H54 (cell line): ENCODE results near the gene TMEM220.

Source experiments
- DNase-seq: peaks from one replicate; pipeline ENCODE4 v3.0.0; 2011; ENCODE audit warnings: low spot score, mixed read lengths; ENCODE audit not compliant: insufficient read length
- FAIRE-seq: peaks from 3 replicates; lab custom pipeline; 2011; peaks lifted over from hg19 to GRCh38; lab: Jason Lieb, UNC
- POLR2A ChIP-seq: IDR thresholded peaks from 2 replicates; pipeline ENCODE4 v1.6.1; 2011; ENCODE audit warnings: low read depth, mild to moderate bottlenecking, low read length

The TMEM220 gene

GRCh38 chr17:10729334-10730193, at the start of gene TMEM220:
TSS of gene TMEM220 (minus strand) at chr17:10730023. CDS start at chr17:10729851, 172 bp downstream.
- FAIRE-seq (no peak), DNase-seq (no peak)
- no peak for TF ChIP-seq POLR2A

DNA sequence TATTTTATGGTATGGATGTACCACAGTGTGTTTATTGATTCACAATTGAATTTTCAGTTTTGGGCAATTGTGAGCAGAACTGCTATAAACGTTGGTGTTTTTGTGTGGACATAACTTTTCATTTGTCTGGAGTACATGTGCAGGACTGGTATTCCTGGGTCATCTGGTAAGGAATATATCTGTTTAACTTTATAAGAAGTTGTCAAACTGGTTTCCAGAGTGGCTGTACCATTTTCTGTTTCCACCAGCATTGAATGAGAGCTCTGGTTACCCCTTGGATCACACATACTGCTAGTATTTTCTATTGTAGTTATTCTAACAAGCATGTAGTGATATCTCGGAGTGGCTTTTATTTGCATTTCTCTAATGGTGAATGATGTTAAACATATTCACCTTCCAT, 49.8 kb upstream of the TMEM220 start:
- FAIRE-seq, result no peak
- no peak for TF ChIP-seq POLR2A
- DNase-seq, result no peak

- TF ChIP-seq POLR2A, result no peak
- no peak for FAIRE-seq
- DNase-seq, result no peak
Measured at GRCh38 chr17:10777890-10778289, 48.1 kb upstream of the TMEM220 start.

DNA sequence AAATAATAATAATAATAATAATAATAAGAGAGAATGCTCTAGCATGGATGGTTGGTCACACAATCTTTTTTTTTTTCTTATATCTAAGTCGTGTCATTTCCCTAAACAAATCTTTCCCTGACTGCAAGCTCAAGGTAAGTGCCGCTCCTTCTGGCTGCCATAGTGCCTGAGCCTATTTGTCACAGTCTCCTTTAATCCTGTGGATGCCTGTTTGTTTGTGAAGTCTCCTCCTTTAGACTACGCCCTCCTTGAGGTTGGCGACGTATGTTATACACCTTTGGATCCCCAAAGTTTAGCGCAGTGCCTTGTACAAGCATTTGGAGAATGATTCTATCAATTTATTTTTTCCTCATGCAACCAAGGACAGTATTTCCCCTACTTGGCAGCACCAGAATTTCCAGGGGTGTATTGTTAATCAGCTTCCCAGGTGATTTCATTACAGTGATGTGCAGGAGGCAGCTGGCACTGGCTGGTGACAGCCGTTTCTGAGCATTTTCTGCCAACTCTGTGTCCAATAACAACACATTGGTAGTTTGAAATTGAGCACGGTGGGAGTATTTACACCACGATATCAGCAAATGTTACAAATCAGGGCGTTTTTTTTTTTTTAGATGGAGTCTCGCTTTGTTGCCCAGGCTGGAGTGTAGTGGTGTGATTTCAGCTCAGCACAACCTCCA, 47.4 kb upstream of the TMEM220 start:
- DNase-seq (no peak), FAIRE-seq (no peak)
- no peak for TF ChIP-seq POLR2A

GRCh38 chr17:10776381-10776780, 46.6 kb upstream of the TMEM220 start:
- FAIRE-seq, result no peak
- DNase-seq, result no peak
- no peak for TF ChIP-seq POLR2A

DNA sequence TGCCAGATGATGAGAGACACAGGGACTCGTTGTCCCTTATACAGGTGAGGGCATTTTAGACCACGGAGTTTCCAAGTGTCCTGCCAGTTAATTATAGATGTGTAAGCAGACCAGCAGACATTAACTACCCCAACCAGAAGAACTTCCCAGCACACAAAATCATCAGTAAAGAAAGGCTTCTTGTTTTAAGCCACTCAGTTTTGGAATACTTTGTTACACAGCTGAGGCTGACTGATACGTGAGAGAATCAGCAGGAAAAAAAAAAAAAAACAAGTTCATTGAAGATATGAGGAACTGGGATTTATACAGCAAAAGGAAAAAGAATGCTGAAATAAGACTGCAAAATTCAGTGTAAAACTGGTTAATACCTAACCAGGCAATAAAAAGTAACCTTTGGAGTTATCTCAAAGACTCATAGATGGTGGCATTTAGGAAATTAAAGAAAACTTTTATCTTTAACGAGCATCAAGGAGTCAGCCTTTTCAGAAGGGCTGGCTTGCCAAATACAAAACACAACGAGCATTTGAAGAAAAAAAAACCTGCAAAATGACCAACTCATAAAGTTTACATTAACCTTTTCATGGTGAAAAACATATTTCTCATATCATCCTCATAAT, 46.0 kb upstream of the TMEM220 start:
- FAIRE-seq (no peak), DNase-seq (no peak)
- no peak for TF ChIP-seq POLR2A

DNA sequence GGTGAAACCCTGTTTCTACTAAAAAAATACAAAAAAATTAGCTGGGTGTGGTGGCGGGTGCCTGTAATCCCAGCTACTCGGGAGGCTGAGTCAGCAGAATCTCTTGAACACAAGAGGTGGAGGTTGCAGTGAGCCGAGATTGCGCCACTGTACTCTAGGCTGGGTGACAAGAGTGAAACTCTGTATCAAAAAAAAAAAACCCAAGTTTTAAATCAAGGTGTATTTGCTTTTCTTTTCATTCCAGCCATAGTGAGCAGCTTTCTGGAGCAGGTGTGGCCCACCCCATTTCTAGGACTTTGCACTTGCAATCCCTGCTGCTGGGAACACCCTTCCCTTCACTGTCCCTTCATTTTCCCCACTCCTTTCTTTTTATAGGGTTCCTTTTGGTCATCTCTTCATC, 45.2 kb upstream of the TMEM220 start:
- FAIRE-seq, result no peak
- no peak for DNase-seq
- no peak for TF ChIP-seq POLR2A

- FAIRE-seq (no peak), DNase-seq (no peak)
- no peak for TF ChIP-seq POLR2A
Measured at GRCh38 chr17:10773391-10773790, 43.6 kb upstream of the TMEM220 start.

GRCh38 chr17:10772425-10773380, 42.9 kb upstream of the TMEM220 start:
- FAIRE-seq (no peak), DNase-seq (peak; percentile 19)
- TF ChIP-seq POLR2A, result no peak

DNA sequence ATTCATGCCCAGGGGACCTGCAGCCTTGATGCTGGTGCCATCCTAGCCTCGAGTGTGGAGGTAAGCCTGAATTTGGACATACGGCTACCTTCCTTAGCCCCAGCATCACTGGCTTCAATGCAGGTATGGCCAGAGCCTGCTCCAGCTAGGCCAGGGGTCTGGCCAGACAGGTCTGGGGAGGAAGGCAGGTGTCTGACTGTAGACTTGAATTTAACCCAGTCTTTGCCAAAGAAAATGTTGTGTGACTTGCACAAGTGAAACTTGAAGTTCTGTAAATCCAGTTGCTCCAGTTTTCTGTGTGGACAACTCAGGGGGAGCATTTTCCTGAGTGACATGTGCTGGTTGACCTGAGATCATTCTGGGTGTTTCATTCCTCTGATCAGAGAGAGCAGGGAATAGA, 41.3 kb upstream of the TMEM220 start:
- FAIRE-seq (no peak), DNase-seq (no peak)
- no peak for TF ChIP-seq POLR2A

DNA sequence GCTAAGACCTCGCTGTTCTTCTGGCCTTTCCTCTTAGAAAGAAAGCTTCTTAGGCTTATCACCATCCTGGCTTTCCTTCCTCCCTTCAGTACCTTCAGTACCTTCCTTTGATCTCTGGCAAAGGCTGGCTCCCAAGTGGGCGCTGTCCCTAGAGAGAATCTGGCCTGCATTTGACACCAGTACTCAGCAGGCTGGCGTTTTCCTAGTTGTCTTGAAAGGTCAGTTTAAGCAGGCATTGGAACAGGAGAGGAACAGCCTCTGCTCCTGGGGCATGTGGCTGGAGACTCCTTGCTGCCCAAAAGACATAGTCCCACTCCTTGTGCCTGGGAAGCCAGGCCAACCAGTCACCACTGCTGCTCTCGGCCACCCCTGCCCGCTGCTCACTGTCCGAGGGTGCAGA, 40.0 kb upstream of the TMEM220 start:
- no peak for TF ChIP-seq POLR2A
- FAIRE-seq (no peak), DNase-seq (no peak)

DNA sequence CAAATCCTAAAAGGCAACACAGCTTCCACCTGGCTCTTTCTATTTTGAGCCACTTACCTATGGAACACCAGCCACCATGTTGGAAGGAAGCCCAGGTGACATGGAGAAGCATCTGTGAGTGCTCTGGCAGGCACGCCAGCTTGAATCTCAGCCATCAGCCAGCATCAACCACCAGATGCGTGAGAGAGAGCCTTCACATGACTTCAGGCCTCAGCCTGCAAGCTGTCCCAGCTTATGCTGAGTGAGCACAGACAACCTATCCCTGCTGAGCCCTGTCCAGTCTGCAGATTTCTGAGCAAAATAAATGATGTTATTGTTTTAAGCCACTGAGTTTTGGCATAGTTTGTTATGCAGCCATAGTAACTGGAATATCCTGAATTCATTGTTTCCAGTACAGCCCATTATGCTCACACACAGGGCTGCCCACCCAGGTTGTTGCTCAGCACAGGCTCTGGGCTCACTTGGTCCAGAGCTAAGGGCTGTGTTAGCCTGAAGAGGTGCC, 39.0 kb upstream of the TMEM220 start:
- no peak for TF ChIP-seq POLR2A
- FAIRE-seq, result no peak
- no peak for DNase-seq

- DNase-seq, result no peak
- no peak for TF ChIP-seq POLR2A
- no peak for FAIRE-seq
Measured at GRCh38 chr17:10767232-10767631, 37.4 kb upstream of the TMEM220 start.
